A549 treated with CORT108297 at 1 μM for 4 hours (cell line): ENCODE results near the gene CHD5. TPM values are rescaled to one million over a fixed set of nuclear protein-coding genes. Genes with fewer than 3 reads are reported as not detected.

Source experiments
- total RNA-seq: library from RNA; stranded (reverse); fragments of 200-300 nt; extraction: Qiagen RNA extraction; gene quantifications from 5 replicates; pipeline ENCODE4 v1.2.3, GENCODE V29; 2022

CHD5 gene
- total RNA-seq: 0.76 to 1.3 TPM (median 0.83 TPM) in 5 replicates

DNA sequence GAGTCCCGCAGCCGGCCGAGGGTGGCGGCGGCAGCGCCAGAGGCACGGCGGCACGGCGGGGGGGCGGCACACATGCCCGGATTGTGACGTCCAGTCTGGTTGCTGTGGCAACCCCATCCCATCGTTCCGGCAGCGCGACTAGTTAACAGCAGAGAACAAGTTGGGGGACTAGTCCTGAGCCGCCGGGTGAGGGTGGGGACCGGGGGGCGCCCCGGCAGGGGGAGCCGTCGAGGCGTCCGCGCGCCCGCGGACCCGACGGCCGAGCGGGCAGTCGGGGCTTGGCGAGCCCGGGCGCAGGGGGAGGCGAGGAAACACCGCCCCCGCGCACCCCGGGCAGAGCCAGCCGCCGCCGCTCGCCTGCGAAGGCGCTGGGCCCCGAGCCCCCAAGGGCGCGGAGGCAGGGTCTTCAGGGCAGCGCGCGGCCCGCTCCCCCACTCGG lies at the start of gene CHD5:
Gene CHD5 (minus strand): TSS at position 54 of the 439 bp plus-strand sequence. CDS start 298 bp downstream, outside the sequence.

GRCh38 chr1:6205849-6206519 lies 25.9 kb upstream of the CHD5 start, which contains the start of gene RNF207:
Gene RNF207 (plus strand): TSS chr1:6206119. CDS start chr1:6206536, 417 bp downstream.

GRCh38 chr1:6199298-6200187 lies 19.4 kb upstream of the CHD5 start, which contains the start of gene RPL22:
Gene RPL22 (minus strand): TSS chr1:6199595. CDS start chr1:6199573, 22 bp downstream.

Other genes starting within 250 kb of the CHD5 start
- gene NPHP4, start 187.9 kb downstream of the CHD5 start, total RNA-seq: 3.0 to 5.9 TPM (median 5.4 TPM) in 5 replicates
- 7.6 to 9.6 TPM (median 8.0 TPM) in 5 replicates for gene KCNAB2, start 134.4 kb downstream of the CHD5 start, total RNA-seq
- 331 to 457 TPM (median 409 TPM) in 5 replicates for gene RPL22, start 19.3 kb upstream of the CHD5 start, total RNA-seq
- 10.8 to 21.2 TPM (median 18.4 TPM) in 5 replicates for gene RNF207, start 25.8 kb upstream of the CHD5 start, total RNA-seq
- 52.0 to 61.1 TPM (median 55.9 TPM) in 5 replicates for gene ICMT, start 55.6 kb upstream of the CHD5 start, total RNA-seq
- gene HES3, start 63.9 kb upstream of the CHD5 start, total RNA-seq: not detected in 5 replicates
- 0.76 to 1.5 TPM (median 1.4 TPM) in 5 replicates for gene GPR153, start 80.8 kb upstream of the CHD5 start, total RNA-seq
- 57.8 to 83.1 TPM (median 78.4 TPM) in 5 replicates for gene ACOT7, start 213.4 kb upstream of the CHD5 start, total RNA-seq
- gene HES2, start 239.6 kb upstream of the CHD5 start, total RNA-seq: 2.2 to 4.6 TPM (median 4.1 TPM) in 5 replicates
- gene ESPN, start 244.5 kb upstream of the CHD5 start, total RNA-seq: 0.27 to 0.89 TPM (median 0.61 TPM) in 5 replicates